Measurements from ENCODE around the gene DMD.

DMD gene

GRCh38 chrX:31353095-31353494 is 1858.3 kb downstream of the DMD start:
- no peak for DNase-seq (ENCODE audit: low read depth in 2 of 2)

- no peak for DNase-seq (ENCODE audit: low read depth in 2 of 2)
These were observed 1860.6 kb downstream of the DMD start for GRCh38 chrX:31350808-31351074.

- DNase-seq (ENCODE audit: low read depth in 2 of 2): no peak
These were observed 1861.8 kb downstream of the DMD start for GRCh38 chrX:31349515-31349914.

GRCh38 chrX:31340587-31340986 is 1870.8 kb downstream of the DMD start:
- no peak for DNase-seq (ENCODE audit: low read depth in 2 of 2)

- no peak for DNase-seq (ENCODE audit: low read depth in 2 of 2)
These were observed 1872.4 kb downstream of the DMD start for GRCh38 chrX:31338991-31339350.

GRCh38 chrX:31337332-31337731 is 1874.0 kb downstream of the DMD start:
- DNase-seq (ENCODE audit: low read depth in 2 of 2): no peak

- no peak for DNase-seq (ENCODE audit: low read depth in 2 of 2)
These were observed 1874.9 kb downstream of the DMD start for GRCh38 chrX:31336419-31336818.

GRCh38 chrX:31334997-31335396 is 1876.4 kb downstream of the DMD start:
- DNase-seq (ENCODE audit: low read depth in 2 of 2): no peak

GRCh38 chrX:31333165-31333831 is 1878.1 kb downstream of the DMD start:
- DNase-seq (ENCODE audit: low read depth in 2 of 2): no peak

- no peak for DNase-seq (ENCODE audit: low read depth in 2 of 2)
These were observed 1879.4 kb downstream of the DMD start for GRCh38 chrX:31331928-31332327.

- DNase-seq (ENCODE audit: low read depth in 2 of 2): no peak
These were observed 1880.3 kb downstream of the DMD start for GRCh38 chrX:31331015-31331414.

- DNase-seq (ENCODE audit: low read depth in 2 of 2): no peak
These were observed 1882.1 kb downstream of the DMD start for GRCh38 chrX:31329298-31329697.

GRCh38 chrX:31323658-31324057 is 1887.7 kb downstream of the DMD start:
- no peak for DNase-seq (ENCODE audit: low read depth in 2 of 2)

GRCh38 chrX:31320740-31321139 is 1890.6 kb downstream of the DMD start:
- no peak for DNase-seq (ENCODE audit: low read depth in 2 of 2)

- no peak for DNase-seq (ENCODE audit: low read depth in 2 of 2)
These were observed 1891.8 kb downstream of the DMD start for GRCh38 chrX:31319586-31319985.

GRCh38 chrX:31318866-31319265 is 1892.5 kb downstream of the DMD start:
- DNase-seq (ENCODE audit: low read depth in 2 of 2): no peak

- DNase-seq (ENCODE audit: low read depth in 2 of 2): no peak
These were observed 1894.9 kb downstream of the DMD start for GRCh38 chrX:31316340-31316991.

GRCh38 chrX:31314921-31315320 is 1896.4 kb downstream of the DMD start:
- no peak for DNase-seq (ENCODE audit: low read depth in 2 of 2)

- no peak for DNase-seq (ENCODE audit: low read depth in 2 of 2)
These were observed 1903.4 kb downstream of the DMD start for GRCh38 chrX:31307952-31308351.

GRCh38 chrX:31302573-31303075 is 1908.7 kb downstream of the DMD start:
- no peak for DNase-seq (ENCODE audit: low read depth in 2 of 2)

GRCh38 chrX:31301941-31302340 is 1909.4 kb downstream of the DMD start:
- DNase-seq (ENCODE audit: low read depth in 2 of 2): no peak

GRCh38 chrX:31301203-31301602 is 1910.1 kb downstream of the DMD start:
- no peak for DNase-seq (ENCODE audit: low read depth in 2 of 2)

GRCh38 chrX:31298916-31299315 is 1912.4 kb downstream of the DMD start:
- no peak for DNase-seq (ENCODE audit: low read depth in 2 of 2)

GRCh38 chrX:31297881-31298280 is 1913.5 kb downstream of the DMD start:
- no peak for DNase-seq (ENCODE audit: low read depth in 2 of 2)

Data from activated CD4-positive, alpha-beta T cell treated with anti-CD3 and anti-CD28 coated beads for 24 hours (primary cell).